GM11168 (cell line): Measurements from ENCODE around the gene RIPK1.
"Not testable (repeated sequence)": the region's sequence is repeated elsewhere in the genome, so short reads cannot be mapped to it uniquely, and the experiment has no call there.

ENCODE experiments used
- in situ Hi-C: fragments of 300-500 bp; cut with MboI; formaldehyde crosslinking; loops from one replicate; pipeline ENCODE4 v1.12.0; 2022; ENCODE audit warnings: low sequenced_read_pairs; ENCODE audit not compliant: unreplicated experiment

Gene RIPK1

DNA sequence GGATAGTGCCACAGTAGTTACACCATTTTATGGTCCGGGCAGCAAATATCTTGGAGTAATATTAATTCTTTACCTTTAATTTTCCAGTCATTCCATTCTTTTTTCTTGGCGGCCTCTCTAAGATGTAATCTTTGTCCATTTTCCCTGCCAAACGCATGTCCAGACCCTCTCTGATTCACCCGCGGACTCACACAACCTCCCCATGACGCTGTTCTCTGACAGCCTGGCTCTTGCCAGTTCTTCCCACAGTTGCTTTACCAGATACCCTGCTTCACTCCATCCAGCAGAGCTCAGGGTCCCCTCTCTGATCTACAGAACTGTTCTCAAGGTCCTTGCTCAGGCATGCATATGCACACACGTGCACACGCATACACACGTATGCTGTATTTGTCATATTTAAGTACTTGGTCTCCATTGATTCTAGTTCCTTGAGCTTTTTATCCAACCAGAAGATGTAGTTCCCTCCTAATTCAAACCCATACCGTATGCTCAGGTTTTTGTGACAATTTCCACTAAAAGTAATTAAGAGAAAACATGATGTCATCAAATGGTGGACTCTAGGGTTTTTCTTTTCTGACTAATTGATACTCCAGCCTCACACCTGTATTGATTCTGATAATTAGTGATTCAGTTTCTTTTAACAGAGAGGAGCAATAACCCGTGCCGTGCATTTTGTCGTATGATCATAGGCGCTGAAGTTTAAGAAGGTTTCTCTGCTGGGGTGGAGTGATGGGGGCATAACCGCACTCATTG is 60.2 kb downstream of the RIPK1 start:
- in situ Hi-C loops, result no loop called here

- in situ Hi-C loops, result no loop called here
These were observed 63.4 kb downstream of the RIPK1 start for GRCh38 chr6:3131695-3132094.

DNA sequence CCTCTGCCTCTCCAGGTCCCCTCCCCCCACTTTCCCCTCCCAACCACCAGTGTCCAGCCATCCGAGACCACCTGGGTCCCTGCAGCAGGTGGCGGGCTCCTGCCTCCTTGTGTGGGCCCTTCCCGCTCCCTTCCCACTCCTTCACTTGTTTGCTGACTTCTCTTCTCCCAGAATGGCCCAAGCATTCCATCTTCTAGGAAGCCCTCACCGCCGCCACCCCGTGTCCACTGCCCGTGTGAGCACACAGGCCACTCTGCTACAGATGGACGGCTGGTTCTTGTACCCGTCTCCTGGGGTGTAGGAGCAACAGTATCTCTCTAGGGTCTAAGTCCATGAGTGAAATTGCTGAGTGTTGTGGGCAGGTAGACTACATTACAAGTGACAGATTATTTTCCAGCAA is 65.2 kb downstream of the RIPK1 start:
- in situ Hi-C loops, result no loop called here

GRCh38 chr6:3135668-3136291 is 67.5 kb downstream of the RIPK1 start:
- in situ Hi-C loops, result no loop called here

GRCh38 chr6:3136292-3137011 is 68.2 kb downstream of the RIPK1 start:
- in situ Hi-C loops, result no loop called here

DNA sequence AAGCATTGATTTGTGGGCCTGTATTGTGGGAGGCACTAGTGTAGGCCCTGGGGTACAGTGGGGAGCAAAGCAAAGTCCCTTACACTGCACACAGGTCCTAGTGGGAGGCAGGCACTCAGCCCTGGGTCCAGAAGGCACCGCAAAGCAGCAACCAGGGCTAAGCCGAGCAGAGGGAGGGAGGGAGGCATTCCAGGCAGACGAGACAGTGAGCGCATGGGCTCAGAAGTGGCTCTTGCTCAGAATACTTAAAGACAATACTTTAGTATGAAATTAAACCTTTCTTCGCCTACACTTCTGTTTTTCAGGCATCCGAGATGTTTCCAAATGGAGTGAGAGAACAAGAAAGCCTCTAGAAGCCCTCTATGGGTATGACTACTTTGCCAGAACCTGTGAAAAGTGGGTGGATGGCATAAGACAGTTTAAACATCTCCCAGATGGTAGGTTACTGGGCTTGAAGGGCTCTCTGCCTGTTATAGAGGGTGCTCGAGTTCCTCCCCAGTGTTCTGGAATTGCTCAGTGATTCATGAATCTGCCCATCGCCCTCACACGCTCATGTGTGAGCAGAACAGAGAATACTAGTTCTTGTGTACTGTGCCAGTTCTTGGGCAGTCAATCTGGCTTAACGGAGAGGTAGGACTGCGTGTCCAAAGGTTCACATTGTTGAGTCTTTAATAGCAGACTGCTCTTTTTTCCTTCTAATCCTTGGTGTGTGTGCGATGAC is 68.9 kb downstream of the RIPK1 start:
- in situ Hi-C loops, result no loop called here

GRCh38 chr6:3137873-3138272 is 69.6 kb downstream of the RIPK1 start:
- in situ Hi-C loops, result not testable (repeated sequence)

DNA sequence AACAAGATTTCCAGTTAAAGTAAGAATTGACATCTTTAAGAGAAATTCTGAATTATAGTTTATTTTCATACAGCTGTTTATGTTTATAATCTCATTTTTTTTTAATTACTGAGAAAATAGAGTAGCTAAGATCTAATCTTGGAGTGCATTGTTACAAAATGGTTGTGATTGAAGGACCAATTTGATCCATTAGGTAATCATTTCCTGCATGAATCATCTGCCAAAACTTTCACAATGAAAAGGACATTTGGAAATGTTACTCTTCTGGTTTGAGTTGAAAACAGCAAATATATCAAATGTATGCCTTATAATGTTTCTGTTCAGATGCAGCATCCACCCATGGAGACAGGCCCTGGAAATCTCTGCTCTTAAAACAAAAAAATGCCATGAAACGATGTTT is 70.0 kb downstream of the RIPK1 start:
- in situ Hi-C loops, result no loop called here

DNA sequence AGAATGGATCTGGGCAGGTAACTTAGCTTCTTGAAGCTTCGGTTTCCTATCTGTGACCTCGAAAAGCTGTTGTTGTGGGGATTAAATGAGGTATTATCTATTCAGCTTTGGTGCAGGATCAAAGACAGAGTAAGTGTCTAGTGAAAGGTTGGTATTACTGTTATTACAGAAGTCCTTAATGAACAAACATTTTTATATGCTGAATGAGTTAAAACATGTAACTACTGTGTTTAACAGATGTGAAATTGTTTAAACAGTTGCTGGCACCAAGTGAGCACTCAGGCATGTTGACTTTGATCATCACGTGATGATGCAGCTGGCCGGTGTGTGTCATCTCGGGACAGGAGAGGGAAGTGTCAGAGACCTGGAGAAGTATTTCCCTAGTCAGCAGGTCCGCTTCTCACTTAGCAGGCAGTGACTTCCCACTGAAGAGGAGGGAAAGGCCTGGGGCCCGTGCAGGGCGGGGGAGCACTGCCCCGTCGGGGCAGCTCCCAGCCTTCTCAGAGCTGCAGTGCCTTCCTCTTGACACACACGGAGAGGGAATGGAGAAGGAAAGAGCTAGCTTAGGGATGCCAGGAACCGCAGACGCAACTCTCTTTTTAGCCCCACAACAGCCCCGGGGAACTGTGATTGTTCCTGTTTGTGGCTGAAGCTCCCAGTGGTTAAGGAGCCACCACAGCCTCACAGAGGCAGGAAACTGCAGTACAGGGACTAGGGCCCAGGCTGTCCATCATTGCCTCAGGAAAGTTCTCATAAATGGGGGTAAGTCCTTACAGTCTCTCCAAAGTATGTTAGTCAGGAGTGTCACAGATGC is 71.0 kb downstream of the RIPK1 start:
- in situ Hi-C loops, result no loop called here

DNA sequence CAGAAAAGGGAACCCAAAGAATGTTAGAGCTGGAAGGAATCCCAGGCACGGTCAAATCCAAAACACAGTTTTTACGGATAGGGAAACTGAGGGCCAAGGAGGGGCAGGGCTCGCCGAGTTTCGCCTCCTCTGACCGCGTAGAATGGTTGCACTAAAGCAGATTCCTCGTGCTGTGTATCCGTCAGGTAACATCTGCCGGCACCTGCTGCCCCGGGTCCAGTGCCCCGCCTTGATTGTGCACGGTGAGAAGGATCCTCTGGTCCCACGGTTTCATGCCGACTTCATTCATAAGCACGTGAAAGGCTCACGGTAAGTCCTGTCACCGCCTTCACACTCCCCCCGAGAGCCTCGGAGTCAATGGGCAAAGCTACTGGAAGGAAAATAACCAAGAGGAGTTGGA is 71.9 kb downstream of the RIPK1 start:
- in situ Hi-C loops, result no loop called here

- in situ Hi-C loops, result no loop called here
These were observed 74.2 kb downstream of the RIPK1 start for GRCh38 chr6:3142536-3142935.

DNA sequence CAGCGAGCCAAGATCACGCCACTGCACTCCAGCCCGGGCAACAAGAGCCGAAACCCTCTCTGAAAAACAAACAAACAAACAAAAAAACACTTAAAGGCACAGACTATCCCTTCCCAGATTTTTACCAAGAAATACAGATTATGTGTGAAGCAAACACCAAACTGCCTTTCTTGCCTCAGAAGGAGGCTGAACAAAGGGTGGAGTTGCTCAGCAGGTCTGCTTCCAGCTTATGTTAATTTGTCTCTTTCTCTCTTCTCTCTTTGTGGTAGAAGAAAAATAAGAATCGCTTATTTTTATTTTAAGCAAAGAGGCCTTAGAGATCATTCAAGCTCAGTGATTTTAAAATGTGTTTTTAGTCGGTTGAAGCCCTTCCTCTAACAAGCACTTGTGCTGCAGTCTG is 74.9 kb downstream of the RIPK1 start:
- in situ Hi-C loops, result no loop called here

GRCh38 chr6:3144571-3144970 is 76.3 kb downstream of the RIPK1 start:
- in situ Hi-C loops, result no loop called here

- in situ Hi-C loops, result no loop called here
These were observed 79.8 kb downstream of the RIPK1 start for GRCh38 chr6:3147914-3148757.

GRCh38 chr6:3151691-3152090 is 83.4 kb downstream of the RIPK1 start:
- in situ Hi-C loops, result no loop called here

GRCh38 chr6:3152689-3153088 is 84.4 kb downstream of the RIPK1 start:
- in situ Hi-C loops, result no loop called here

GRCh38 chr6:3155416-3155815 is 87.1 kb downstream of the RIPK1 start:
- in situ Hi-C loops, result not testable (repeated sequence)

GRCh38 chr6:3156184-3157130 is 88.2 kb downstream of the RIPK1 start:
- in situ Hi-C loops, result not testable (repeated sequence)
